OCI-LY7 (cell line): Measurements from ENCODE around the gene MEP1B. TPM values are rescaled to one million over a fixed set of nuclear protein-coding genes. Genes with fewer than 3 reads are reported as not detected.

ENCODE experiments used
- BruUV-seq: library from RNA; stranded (reverse); fragments of 400-500 nt; replicated peaks from 2 replicates; lab custom pipeline; 2021; lab: Mats Ljungman, UMichigan
- CTCF ChIA-PET: fragments of 300-600 bp; sonication (Branson Sonifier 250); formaldehyde crosslinking; loops from one replicate; lab custom pipeline; 2022; ENCODE audit warnings: antibody characterized with exemption; ENCODE audit not compliant: unreplicated experiment; lab: Charles Lee
- POLR2A ChIA-PET: fragments of 300-600 bp; sonication (Branson Sonifier 250); formaldehyde crosslinking; loops from one replicate; lab custom pipeline; 2022; ENCODE audit warnings: antibody characterized with exemption; lab: Charles Lee
- DNase-seq: peaks from one replicate; pipeline ENCODE4 v3.0.0-alpha.2; 2015; ENCODE audit warnings: low spot score
- H2AFZ ChIP-seq: fragments of 200-600 bp; sonication (generic), shearing (Covaris generic); 2 replicates; pipeline ENCODE4 v1.6.1; 2014; ENCODE audit warnings: mild to moderate bottlenecking, antibody characterized with exemption, low read length, moderate library complexity
- H3K27ac ChIP-seq: fragments of 200-600 bp; sonication (generic); 2 replicates; pipeline ENCODE4 v1.5.1; 2014; ENCODE audit warnings: mixed run types, low read depth, mild to moderate bottlenecking, moderate library complexity, low read length, inconsistent platforms; ENCODE audit not compliant: poor library complexity, severe bottlenecking
- H3K36me3 ChIP-seq: fragments of 200-600 bp; sonication (generic); 2 replicates; pipeline ENCODE4 v1.6.1; 2014; ENCODE audit warnings: mild to moderate bottlenecking, antibody characterized with exemption, low read length, moderate library complexity, mixed read lengths; ENCODE audit not compliant: insufficient read depth
- H3K4me1 ChIP-seq: fragments of 200-600 bp; sonication (generic); 2 replicates; pipeline ENCODE4 v1.5.1; 2014; ENCODE audit warnings: mild to moderate bottlenecking, low read length; ENCODE audit not compliant: insufficient read depth, poor library complexity, severe bottlenecking
- H3K4me2 ChIP-seq: fragments of 200-600 bp; sonication (generic); 2 replicates; pipeline ENCODE4 v1.6.1; 2014; ENCODE audit warnings: mild to moderate bottlenecking, low read length
- H3K4me3 ChIP-seq: fragments of 200-600 bp; sonication (generic); 2 replicates; pipeline ENCODE4 v1.5.1; 2014; ENCODE audit warnings: mild to moderate bottlenecking, low read depth, low read length; ENCODE audit not compliant: poor library complexity, severe bottlenecking
- H3K79me2 ChIP-seq: fragments of 200-600 bp; sonication (generic); 2 replicates; pipeline ENCODE4 v1.6.1; 2016; ENCODE audit warnings: low read depth, mild to moderate bottlenecking, low read length, moderate library complexity, mixed read lengths; ENCODE audit not compliant: insufficient read depth
- H3K9me2 ChIP-seq: fragments of 200-600 bp; sonication (generic); 2 replicates; pipeline ENCODE4 v1.6.1; 2016; ENCODE audit warnings: mild to moderate bottlenecking, low read length, mixed read lengths; ENCODE audit not compliant: insufficient read depth
- H3K9me3 ChIP-seq: fragments of 200-600 bp; sonication (generic); 2 replicates; pipeline ENCODE4 v1.6.1; 2014; ENCODE audit warnings: mild to moderate bottlenecking, mixed run types, low read length, mixed read lengths
- H4K20me1 ChIP-seq: fragments of 200-600 bp; sonication (generic); 2 replicates; pipeline ENCODE4 v1.6.1; 2014; ENCODE audit warnings: mild to moderate bottlenecking, antibody characterized with exemption, low read length, moderate library complexity, mixed read lengths; ENCODE audit not compliant: insufficient read depth
- CTCF ChIP-seq: fragments of 200-600 bp; sonication (generic); conservative IDR thresholded peaks from 2 replicates; pipeline ENCODE4 v1.5.1; 2014; ENCODE audit warnings: mild to moderate bottlenecking, antibody characterized with exemption, low read length, moderate library complexity, mixed read lengths
- EZH2phosphoT487 ChIP-seq: fragments of 200-600 bp; sonication (generic); IDR thresholded peaks from 2 replicates; pipeline ENCODE4 v1.6.1; 2018; ENCODE audit warnings: low read depth, borderline replicate concordance, mild to moderate bottlenecking, mixed run types, antibody characterized with exemption, low read length, moderate library complexity, mixed read lengths
- intact Hi-C: fragments of 100-400 bp; cut with micrococcal nuclease; formaldehyde crosslinking; loops from one replicate; pipeline ENCODE4 v1.10.0; 2022; ENCODE audit not compliant: unreplicated experiment
- small RNA-seq: library from RNA; depleted of rRNA; stranded (forward); fragments of <200 nt; gene quantifications from one replicate; pipeline ENCODE3, GENCODE V24; 2014
- total RNA-seq, 2 experiments: library from RNA; depleted of rRNA in 1 of 2; stranded (reverse); fragments of >200 nt in 1 of 2; shearing (Covaris generic) in 1 of 2; gene quantifications; 2 replicates each; pipeline ENCODE4 v1.2.3, GENCODE V29; 2014 to 2022

Gene MEP1B
- total RNA-seq, 2 experiments from 2014 or later, result not detected

- H3K9me2 ChIP-seq, result no peaks in the 10 kb centered on the region
- no TSS peak for BruUV-seq
- no peaks in the 10 kb centered on the region for H4K20me1 ChIP-seq
- CTCF ChIA-PET, result no interaction called here
- no peaks in the 10 kb centered on the region for H3K36me3 ChIP-seq
- H3K4me2 ChIP-seq, result no peak overlapping the region
- no peak overlapping the region for H2AFZ ChIP-seq
- H3K79me2 ChIP-seq, result no peaks in the 10 kb centered on the region
- TF ChIP-seq CTCF, result no peak
- no peak for TF ChIP-seq EZH2phosphoT487
- no peaks in the 10 kb centered on the region for H3K4me1 ChIP-seq
- POLR2A ChIA-PET, result interaction anchor here (0.6 kb wide), 1 partner anchor 1566 kb away, joined by 3 read pairs; no protein-coding TSS in a partner anchor
- no peaks in the 10 kb centered on the region for H3K9me3 ChIP-seq
- DNase-seq, result no peak
- no peak overlapping the region for H3K27ac ChIP-seq
- intact Hi-C loops, result no loop called here
- H3K4me3 ChIP-seq, result no peak overlapping the region
Observed at GRCh38 chr18:32267463-32267862, 77.6 kb downstream of the MEP1B start.

Small RNA genes within 50 kb of the gene (small RNA-seq; reads per million reads assigned to genes)
- not detected for gene RF00019
- 0.16 reads per million for gene RNA5SP453

Other genes starting within 250 kb of the MEP1B start
- gene TRAPPC8, start 246.9 kb upstream of the MEP1B start, total RNA-seq (2014; rRNA removed; shearing (Covaris generic)), result 23.4 and 34.3 TPM in 2 replicates
- 22.2 and 22.8 TPM in 2 replicates for gene TRAPPC8, start 246.9 kb upstream of the MEP1B start, total RNA-seq (2022)
- 1.2 TPM in 2 replicates for gene RNF125, start 171.2 kb upstream of the MEP1B start, total RNA-seq (2014; rRNA removed; shearing (Covaris generic))
- 2.2 and 3.2 TPM in 2 replicates for gene RNF125, start 171.2 kb upstream of the MEP1B start, total RNA-seq (2022)
- gene RNF138, start 98.2 kb upstream of the MEP1B start, total RNA-seq (2014; rRNA removed; shearing (Covaris generic)), result 17.5 and 25.8 TPM in 2 replicates
- 32.7 and 39.1 TPM in 2 replicates for gene RNF138, start 98.2 kb upstream of the MEP1B start, total RNA-seq (2022)